ENCODE measurements around the gene DACH1. TPM values are rescaled to one million over a fixed set of nuclear protein-coding genes. Genes with fewer than 3 reads are reported as not detected.

DACH1 gene
- total and polyA plus RNA-seq, 2 donors (not counting 3 experiments of a cell fraction or from before 2014, with no cell fraction given), result 8.6 to 28.3 TPM

- TF ChIP-seq CTCF (IDR thresholded peaks at IDR 0.05; ENCODE audit: extremely low read depth in 1 of 2, insufficient read depth in 1 of 2, low read depth in 1 of 2, low read length in 2 of 2) (no peak), FOS (IDR thresholded peaks at IDR 0.05; ENCODE audit: borderline replicate concordance, insufficient read depth, low read length) (no peak)
- dilution Hi-C loops (cut with MboI; ENCODE audit: extremely low pct_ligation_motif_present, low sequenced_read_pairs) (no loop called here), intact Hi-C loops (cut with micrococcal nuclease) (loop anchor here (10.0 kb wide), 1 partner anchor 61 kb away; no protein-coding TSS in a partner anchor)
- BruUV-seq (replicated peaks), result no TSS peak
- H3K9me3 ChIP-seq (replicated peaks; ENCODE audit: control insufficient read depth, insufficient read depth, low read length), result no peaks in the 10 kb centered on the region
- H3K79me2 ChIP-seq (ENCODE audit: control insufficient read depth, insufficient read depth, low read length), result no peaks in the 10 kb centered on the region
- ChIA-PET POLR2A (no interaction called here), CTCF (no interaction called here)
- no peaks in the 10 kb centered on the region for H4K20me1 ChIP-seq (replicated peaks; ENCODE audit: control insufficient read depth, extremely low read depth, insufficient read depth, low read length)
- no peak for DNase-seq (ENCODE audit: low read depth, low spot score)
- no peak overlapping the region for H2AFZ ChIP-seq (ENCODE audit: low read depth, low read length)
- no peak overlapping the region for H3K27ac ChIP-seq (ENCODE audit: insufficient read depth, low read depth, low read length)
- H3K4me2 ChIP-seq (ENCODE audit: insufficient read depth, low read length), result no peak overlapping the region
- H3K4me3 ChIP-seq (replicated peaks in 1 of 3; ENCODE audit: insufficient read depth in 1 of 3, low read depth in 1 of 3, low read length in 3 of 3), result no peak overlapping the region
- no peaks in the 10 kb centered on the region for H3K4me1 ChIP-seq (ENCODE audit: control insufficient read depth, extremely low read depth, insufficient read depth, low read length)
- H3K36me3 ChIP-seq (ENCODE audit: control insufficient read depth in 2 of 2, extremely low read depth in 1 of 2, insufficient read depth in 2 of 2, low read length in 2 of 2), result no peaks in the 10 kb centered on the region
- no peaks in the 10 kb centered on the region for H3K9me1 ChIP-seq (replicated peaks; ENCODE audit: control insufficient read depth, extremely low read depth, insufficient read depth, low read length)
- no peak for FAIRE-seq
- no peak overlapping the region for H3K9ac ChIP-seq (replicated peaks; ENCODE audit: extremely low read depth, insufficient read depth, low read length)
- no peaks in the 10 kb centered on the region for H3K27me3 ChIP-seq (ENCODE audit: control insufficient read depth in 2 of 2, insufficient read depth in 2 of 2, low read length in 2 of 2)
Observed at GRCh38 chr13:71396149-71396548, 470.9 kb downstream of the DACH1 start.

GRCh38 chr13:71395053-71395452, 472.0 kb downstream of the DACH1 start:
- CTCF ChIA-PET, result no interaction called here
- no peaks in the 10 kb centered on the region for H4K20me1 ChIP-seq (replicated peaks; ENCODE audit: control insufficient read depth, extremely low read depth, insufficient read depth, low read length)
- intact Hi-C loops (cut with micrococcal nuclease), result loop anchor here (10.0 kb wide), 1 partner anchor 60 kb away; no protein-coding TSS in a partner anchor
- H3K27me3 ChIP-seq (ENCODE audit: control insufficient read depth in 2 of 2, insufficient read depth in 2 of 2, low read length in 2 of 2), result no peaks in the 10 kb centered on the region
- FAIRE-seq (no peak), DNase-seq (ENCODE audit: low read depth, low spot score) (no peak)
- POLR2A ChIA-PET, result no interaction called here
- H3K4me3 ChIP-seq (replicated peaks in 1 of 3; ENCODE audit: insufficient read depth in 1 of 3, low read depth in 1 of 3, low read length in 3 of 3), result no peak overlapping the region
- no peak overlapping the region for H3K4me2 ChIP-seq (ENCODE audit: insufficient read depth, low read length)
- no peak overlapping the region for H2AFZ ChIP-seq (ENCODE audit: low read depth, low read length)
- dilution Hi-C loops (cut with MboI; ENCODE audit: extremely low pct_ligation_motif_present, low sequenced_read_pairs), result no loop called here
- no peak for TF ChIP-seq POLR2AphosphoS5 (IDR thresholded peaks at IDR 0.05; ENCODE audit: insufficient read depth, low read depth, low read length)
- no peak for TF ChIP-seq CTCF (IDR thresholded peaks at IDR 0.05; ENCODE audit: extremely low read depth in 1 of 2, insufficient read depth in 1 of 2, low read depth in 1 of 2, low read length in 2 of 2)
- TF ChIP-seq MYC (IDR thresholded peaks at IDR 0.05; ENCODE audit: low read depth, low read length), result no peak
- no peak for TF ChIP-seq FOS (IDR thresholded peaks at IDR 0.05; ENCODE audit: borderline replicate concordance, insufficient read depth, low read length)
- no peak for TF ChIP-seq MAX (IDR thresholded peaks at IDR 0.05; ENCODE audit: insufficient read depth, insufficient read length)
- no peaks in the 10 kb centered on the region for H3K9me1 ChIP-seq (replicated peaks; ENCODE audit: control insufficient read depth, extremely low read depth, insufficient read depth, low read length)
- no peak overlapping the region for H3K9ac ChIP-seq (replicated peaks; ENCODE audit: extremely low read depth, insufficient read depth, low read length)
- no peaks in the 10 kb centered on the region for H3K4me1 ChIP-seq (ENCODE audit: control insufficient read depth, extremely low read depth, insufficient read depth, low read length)
- BruUV-seq (replicated peaks), result no TSS peak
- H3K9me3 ChIP-seq (replicated peaks; ENCODE audit: control insufficient read depth, insufficient read depth, low read length), result no peaks in the 10 kb centered on the region
- no peak overlapping the region for H3K27ac ChIP-seq (ENCODE audit: insufficient read depth, low read depth, low read length)
- H3K79me2 ChIP-seq (ENCODE audit: control insufficient read depth, insufficient read depth, low read length), result no peaks in the 10 kb centered on the region
- no peaks in the 10 kb centered on the region for H3K36me3 ChIP-seq (ENCODE audit: control insufficient read depth in 2 of 2, extremely low read depth in 1 of 2, insufficient read depth in 2 of 2, low read length in 2 of 2)

Data from endothelial cell of umbilical vein (primary cell).